Neutrophil (primary cell): Measurements from ENCODE around the gene SMG5.

Experiments
- H3K27ac ChIP-seq: fragments of 200-600 bp; sonication (generic); 2 replicates; pipeline ENCODE4 v1.5.1; 2016; ENCODE audit warnings: mild to moderate bottlenecking, moderate library complexity
- H3K27me3 ChIP-seq: fragments of 200-600 bp; sonication (generic); 2 replicates; pipeline ENCODE4 v1.6.0; 2016; ENCODE audit warnings: mild to moderate bottlenecking
- H3K36me3 ChIP-seq: fragments of 200-600 bp; sonication (generic); 2 replicates; pipeline ENCODE4 v1.5.1; 2017
- H3K4me1 ChIP-seq, 2 experiments: fragments of 200-600 bp in 1 of 2; sonication (generic) in 1 of 2; 1 replicate in 1 of 2; 2 replicates in 1 of 2; pipeline versions ENCODE4 v1.5.1 to v1.6.1; 2013 to 2016; ENCODE audit warnings: low read depth in 1 of 2, low read length in 1 of 2, mild to moderate bottlenecking in 1 of 2, moderate library complexity in 1 of 2; ENCODE audit not compliant: control insufficient read depth in 1 of 2, insufficient read depth in 1 of 2
- H3K4me3 ChIP-seq, 2 experiments: fragments of 200-600 bp in 1 of 2; sonication (generic) in 1 of 2; 1 replicate in 1 of 2; 2 replicates in 1 of 2; pipeline ENCODE4 v1.5.1; 2013 to 2016; ENCODE audit warnings: low read depth in 1 of 2, low read length in 1 of 2, mild to moderate bottlenecking in 1 of 2, moderate library complexity in 1 of 2
- H3K9me3 ChIP-seq: fragments of 200-600 bp; sonication (generic); 2 replicates; pipeline ENCODE4 v1.5.1; 2016
- CTCF ChIP-seq: fragments of 200-600 bp; sonication (generic); IDR thresholded peaks from 2 replicates; pipeline ENCODE4 v1.5.1; 2016; ENCODE audit warnings: antibody characterized with exemption

SMG5 gene

DNA sequence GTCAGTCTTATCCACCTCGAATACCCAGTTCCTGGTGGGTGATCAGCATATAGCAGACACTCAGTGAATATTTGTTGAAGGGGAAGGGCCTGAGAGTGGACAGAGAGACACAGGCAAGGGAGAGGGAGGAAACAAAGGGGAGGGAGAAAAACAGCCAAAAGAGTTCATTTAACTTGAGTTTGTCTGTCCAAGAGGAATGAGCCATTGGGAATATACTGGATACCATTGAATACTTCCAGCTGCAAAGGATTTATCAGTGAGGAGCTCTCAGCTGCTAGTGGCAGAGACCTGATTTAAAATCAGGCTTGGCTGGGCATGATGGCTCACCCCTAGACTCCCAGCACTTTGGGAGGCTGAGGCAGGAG lies 52.2 kb downstream of the SMG5 start:
- H3K27me3 ChIP-seq: no peaks in the 10 kb centered on the region
- peaks cover under 1 to 4% of the 10 kb centered on the region in 2 experiments for H3K4me1 ChIP-seq
- H3K9me3 ChIP-seq: no peaks in the 10 kb centered on the region
- no peak for TF ChIP-seq CTCF
- H3K36me3 ChIP-seq: peaks cover 50% of the 10 kb centered on the region
- H3K27ac ChIP-seq: no peak overlapping the region
- H3K4me3 ChIP-seq: no peak overlapping the region

DNA sequence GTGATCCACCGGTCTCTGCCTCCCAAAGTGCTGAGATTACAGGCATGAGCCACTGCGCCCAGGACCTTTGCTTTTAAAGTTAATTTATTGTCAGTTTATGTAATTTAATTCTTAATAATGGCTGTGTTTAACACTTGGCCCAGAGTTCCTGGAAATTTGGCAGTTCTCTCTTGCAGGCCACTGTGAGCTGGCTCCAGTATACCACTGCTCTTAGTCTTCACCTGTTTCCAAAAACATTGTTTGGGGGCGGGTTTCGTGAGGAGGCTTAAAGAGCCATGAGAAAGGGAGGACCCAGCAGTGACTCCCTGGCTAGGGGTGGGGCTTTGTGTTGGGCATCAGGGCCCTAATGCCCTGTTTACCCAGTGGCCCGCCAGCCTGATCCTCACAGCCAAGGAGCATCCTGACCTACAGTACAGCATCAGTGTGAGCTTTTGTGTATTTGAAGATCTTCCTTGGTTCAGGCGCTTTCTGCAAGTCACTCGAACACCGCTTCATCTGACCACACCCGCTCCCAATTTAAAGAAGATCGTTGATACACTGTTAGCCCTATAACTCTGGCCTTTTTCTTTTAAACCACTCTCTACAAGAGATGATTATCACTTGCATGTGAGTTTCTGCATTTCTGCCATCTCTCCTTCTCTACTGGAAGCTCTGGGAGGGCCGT lies 52.7 kb downstream of the SMG5 start:
- no peak for TF ChIP-seq CTCF
- Histone ChIP-seq H3K27ac (no peak overlapping the region), H3K36me3 (peaks cover 47% of the 10 kb centered on the region), H3K4me1 (peaks cover 5 to 8% of the 10 kb centered on the region in 2 experiments), H3K9me3 (no peaks in the 10 kb centered on the region), H3K4me3 (no peak overlapping the region), H3K27me3 (no peaks in the 10 kb centered on the region)

GRCh38 chr1:156228501-156228900 lies 54.1 kb downstream of the SMG5 start:
- no peak overlapping the region for H3K27ac ChIP-seq
- no peak for TF ChIP-seq CTCF
- H3K27me3 ChIP-seq: no peaks in the 10 kb centered on the region
- H3K4me1 ChIP-seq: peaks cover 6 to 10% of the 10 kb centered on the region in 2 experiments
- H3K4me3 ChIP-seq: no peak overlapping the region
- H3K9me3 ChIP-seq: no peaks in the 10 kb centered on the region
- peaks cover 40% of the 10 kb centered on the region for H3K36me3 ChIP-seq

DNA sequence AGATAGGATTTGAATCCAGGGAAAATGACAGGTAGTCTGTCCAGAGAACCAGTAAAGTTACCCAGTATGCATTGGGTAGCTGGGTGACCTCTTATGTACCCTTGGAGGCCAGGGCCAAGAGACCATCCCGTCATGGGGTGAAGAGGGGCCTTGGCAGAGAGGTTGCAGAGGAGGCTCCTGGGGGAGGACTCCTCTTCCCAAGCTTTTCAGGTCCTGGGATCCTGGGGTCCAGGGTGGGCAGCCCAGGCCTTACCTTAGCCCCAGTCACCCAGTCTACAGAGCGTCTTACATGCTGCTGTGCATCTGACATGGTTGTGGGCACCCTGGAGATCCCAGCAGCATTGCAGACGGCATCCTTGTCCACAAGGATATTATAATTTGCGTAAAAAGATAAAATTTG lies 55.8 kb downstream of the SMG5 start:
- H3K27ac ChIP-seq: no peak overlapping the region
- no peak overlapping the region for H3K4me3 ChIP-seq
- H3K27me3 ChIP-seq: no peaks in the 10 kb centered on the region
- peaks cover 36% of the 10 kb centered on the region for H3K36me3 ChIP-seq
- TF ChIP-seq CTCF: no peak
- H3K9me3 ChIP-seq: no peaks in the 10 kb centered on the region
- H3K4me1 ChIP-seq: peaks cover 6 to 10% of the 10 kb centered on the region in 2 experiments

GRCh38 chr1:156226116-156226538 lies 56.5 kb downstream of the SMG5 start:
- no peak for TF ChIP-seq CTCF
- Histone ChIP-seq H3K27me3 (no peaks in the 10 kb centered on the region), H3K4me3 (no peak overlapping the region), H3K9me3 (no peaks in the 10 kb centered on the region), H3K36me3 (peaks cover 38% of the 10 kb centered on the region), H3K27ac (peak overlapping the region; percentile 61), H3K4me1 (peaks cover 6 to 10% of the 10 kb centered on the region in 2 experiments)

GRCh38 chr1:156225677-156226014 lies 57.0 kb downstream of the SMG5 start:
- H3K4me3 ChIP-seq: no peak overlapping the region
- TF ChIP-seq CTCF: no peak
- H3K36me3 ChIP-seq: peaks cover 43% of the 10 kb centered on the region
- H3K4me1 ChIP-seq: peaks cover 6 to 10% of the 10 kb centered on the region in 2 experiments
- peak overlapping the region; percentile 61 for H3K27ac ChIP-seq
- no peaks in the 10 kb centered on the region for H3K9me3 ChIP-seq
- H3K27me3 ChIP-seq: no peaks in the 10 kb centered on the region
